GM12872 (cell line): Measurements from ENCODE around the gene B4GALNT4.

Experiments used
- TF ChIP-seq, protein P1 (sequence below): IDR thresholded peaks from 3 replicates; pipeline ENCODE4 v1.5.1; 2011; ENCODE audit warnings: low read depth, mild to moderate bottlenecking, low read length, moderate library complexity; ENCODE audit not compliant: insufficient read depth

B4GALNT4 gene

GRCh38 chr11:344836-345578, 24.3 kb upstream of the B4GALNT4 start:
- TF ChIP-seq, protein P1, sequence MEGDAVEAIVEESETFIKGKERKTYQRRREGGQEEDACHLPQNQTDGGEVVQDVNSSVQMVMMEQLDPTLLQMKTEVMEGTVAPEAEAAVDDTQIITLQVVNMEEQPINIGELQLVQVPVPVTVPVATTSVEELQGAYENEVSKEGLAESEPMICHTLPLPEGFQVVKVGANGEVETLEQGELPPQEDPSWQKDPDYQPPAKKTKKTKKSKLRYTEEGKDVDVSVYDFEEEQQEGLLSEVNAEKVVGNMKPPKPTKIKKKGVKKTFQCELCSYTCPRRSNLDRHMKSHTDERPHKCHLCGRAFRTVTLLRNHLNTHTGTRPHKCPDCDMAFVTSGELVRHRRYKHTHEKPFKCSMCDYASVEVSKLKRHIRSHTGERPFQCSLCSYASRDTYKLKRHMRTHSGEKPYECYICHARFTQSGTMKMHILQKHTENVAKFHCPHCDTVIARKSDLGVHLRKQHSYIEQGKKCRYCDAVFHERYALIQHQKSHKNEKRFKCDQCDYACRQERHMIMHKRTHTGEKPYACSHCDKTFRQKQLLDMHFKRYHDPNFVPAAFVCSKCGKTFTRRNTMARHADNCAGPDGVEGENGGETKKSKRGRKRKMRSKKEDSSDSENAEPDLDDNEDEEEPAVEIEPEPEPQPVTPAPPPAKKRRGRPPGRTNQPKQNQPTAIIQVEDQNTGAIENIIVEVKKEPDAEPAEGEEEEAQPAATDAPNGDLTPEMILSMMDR = no peak

- TF ChIP-seq, protein P1 = no peak
These were observed 22.8 kb upstream of the B4GALNT4 start for GRCh38 chr11:346529-346928.

GRCh38 chr11:350723-351255, 18.5 kb upstream of the B4GALNT4 start:
- TF ChIP-seq, protein P1 = no peak

GRCh38 chr11:351411-351810, 17.9 kb upstream of the B4GALNT4 start:
- TF ChIP-seq, protein P1 = no peak

DNA sequence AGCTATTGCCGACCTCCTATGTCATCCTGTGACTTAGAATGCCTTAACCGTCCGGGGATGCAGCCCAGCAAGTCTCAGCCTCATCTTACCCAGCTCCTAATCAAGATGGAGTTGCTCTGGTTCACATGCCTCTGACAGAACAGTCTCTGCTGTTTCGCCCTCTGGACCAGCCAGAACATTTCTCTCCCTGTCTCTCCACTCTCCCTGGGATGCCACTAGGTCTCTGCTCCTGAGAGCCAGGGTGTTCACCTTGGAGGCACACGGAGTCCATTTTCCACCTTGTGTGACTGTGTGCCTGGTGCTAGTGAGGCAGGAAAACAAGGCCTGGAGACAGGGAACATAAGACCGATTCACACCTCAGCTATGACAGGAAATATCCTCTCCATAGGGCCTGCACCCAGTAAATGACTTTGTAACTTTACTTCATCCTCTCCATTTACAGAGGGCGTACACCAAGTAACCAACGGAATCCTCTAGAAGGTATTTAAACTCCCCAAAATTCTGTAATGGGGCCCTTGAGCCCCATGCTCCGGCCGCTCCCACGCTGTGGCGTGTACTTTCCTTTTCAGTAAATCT, 16.8 kb upstream of the B4GALNT4 start:
- TF ChIP-seq, protein P1 = no peak

GRCh38 chr11:353179-353873, 16.0 kb upstream of the B4GALNT4 start:
- TF ChIP-seq, protein P1 = no peak
